DMS114 treated with DMSO at 0.1 percent for 48 hours (cell line): Measurements from ENCODE around the gene ZYG11B.
A peak's percentile ranks its signal among the peaks of the same experiment; 100 is the strongest.
"Not testable (repeated sequence)": the region's sequence is repeated elsewhere in the genome, so short reads cannot be mapped to it uniquely, and the experiment has no call there.

Experiments used
- DNase-seq: peaks from one replicate; lab custom pipeline; 2025; ENCODE audit not compliant: unreplicated experiment; lab: John Stamatoyannopoulos, UW

ZYG11B gene

DNA sequence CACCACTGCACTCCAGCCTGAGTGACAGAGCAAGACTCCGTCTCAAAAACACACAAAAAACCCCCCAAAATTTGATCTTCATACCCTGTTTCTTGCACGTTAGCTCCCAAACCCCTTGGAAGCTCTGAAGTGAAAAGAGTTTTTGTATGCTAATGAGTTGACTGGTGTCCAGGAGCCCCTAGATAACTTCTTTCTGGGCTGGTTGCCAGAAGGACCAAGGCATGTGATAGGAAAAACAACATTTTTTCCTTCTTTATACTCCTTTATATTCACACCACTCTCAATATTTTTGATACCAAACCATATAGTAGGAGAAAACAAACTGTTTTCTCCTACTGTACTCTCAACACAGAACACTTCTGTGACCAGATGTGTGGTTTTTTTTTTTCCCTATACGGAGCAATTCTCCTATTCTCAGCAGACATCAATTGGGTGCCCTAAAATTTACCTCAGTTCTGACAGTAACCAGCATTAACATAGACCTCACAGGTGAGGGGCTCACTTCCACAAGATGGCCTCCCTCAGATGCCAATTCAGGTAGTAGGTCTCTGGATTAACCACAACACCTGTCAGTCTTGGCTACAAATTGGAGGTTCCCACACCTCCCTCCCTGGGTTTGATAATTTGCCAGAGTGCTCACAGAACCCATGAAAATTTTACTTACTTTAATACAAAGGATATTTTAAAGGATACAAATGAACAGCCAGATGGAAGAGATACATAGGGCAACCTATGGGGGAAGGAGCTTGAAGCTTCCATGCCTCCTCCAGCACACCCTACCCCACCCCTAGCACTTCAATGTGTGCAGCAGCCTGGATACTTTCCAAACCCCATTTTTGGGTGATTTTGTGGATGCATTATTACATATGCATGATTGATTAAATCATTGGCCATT lies 25.6 kb downstream of the ZYG11B start:
- DNase-seq: no peak

DNA sequence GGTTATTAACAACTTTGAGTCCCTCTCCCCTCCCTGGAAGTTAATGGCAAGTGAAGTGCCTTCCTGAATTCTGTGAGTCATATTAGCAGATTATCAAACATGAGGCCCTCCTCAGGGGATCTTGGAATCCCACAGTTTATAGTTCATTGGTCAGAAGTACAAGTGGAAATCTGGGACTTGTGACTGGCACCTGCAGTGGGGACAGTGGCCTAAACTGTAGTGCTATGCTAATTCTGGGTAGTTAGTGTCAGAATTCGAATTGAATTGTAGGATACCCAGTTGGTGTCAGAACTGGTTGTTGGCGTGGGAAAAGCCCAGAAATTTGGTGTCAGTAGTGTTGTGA lies 26.2 kb downstream of the ZYG11B start:
- no peak for DNase-seq

DNA sequence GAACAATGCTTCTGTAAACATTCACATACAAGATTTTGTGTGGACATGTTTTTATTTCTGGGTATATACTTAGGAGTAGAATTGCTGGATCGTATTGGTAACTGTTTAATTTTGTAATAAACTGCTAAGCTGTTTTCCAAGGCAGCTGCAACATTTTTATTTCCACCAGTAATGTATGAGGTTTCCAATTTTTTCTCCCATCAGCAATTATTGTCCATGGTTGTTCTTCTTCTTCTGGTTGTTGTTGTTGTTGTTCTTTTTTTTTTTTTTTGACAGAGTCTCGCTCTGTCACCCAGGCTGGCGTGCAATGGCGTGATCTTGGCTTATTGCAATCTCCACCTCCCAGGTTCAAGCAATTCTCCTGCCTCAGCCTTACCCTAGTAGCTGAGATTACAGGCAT lies 26.9 kb downstream of the ZYG11B start:
- DNase-seq: no peak

DNA sequence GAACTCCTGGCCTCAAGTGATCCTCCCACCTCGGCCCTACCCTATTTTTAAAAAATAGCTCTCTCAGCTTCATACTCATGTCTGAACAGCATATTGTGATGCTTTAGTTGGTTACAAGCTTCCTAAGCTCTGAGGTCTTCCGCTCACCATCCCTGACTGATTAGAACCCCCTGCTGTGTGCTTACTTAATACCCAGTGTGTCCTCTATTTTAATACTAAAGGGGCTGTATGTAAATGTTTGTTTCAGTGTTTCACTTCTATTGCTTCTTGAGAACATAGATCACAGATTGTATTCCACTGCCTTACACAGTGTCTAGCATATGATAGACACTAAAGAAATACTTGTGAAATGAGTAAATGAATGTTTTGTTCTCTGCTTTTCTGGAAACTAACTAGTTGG lies 29.8 kb downstream of the ZYG11B start:
- no peak for DNase-seq

DNA sequence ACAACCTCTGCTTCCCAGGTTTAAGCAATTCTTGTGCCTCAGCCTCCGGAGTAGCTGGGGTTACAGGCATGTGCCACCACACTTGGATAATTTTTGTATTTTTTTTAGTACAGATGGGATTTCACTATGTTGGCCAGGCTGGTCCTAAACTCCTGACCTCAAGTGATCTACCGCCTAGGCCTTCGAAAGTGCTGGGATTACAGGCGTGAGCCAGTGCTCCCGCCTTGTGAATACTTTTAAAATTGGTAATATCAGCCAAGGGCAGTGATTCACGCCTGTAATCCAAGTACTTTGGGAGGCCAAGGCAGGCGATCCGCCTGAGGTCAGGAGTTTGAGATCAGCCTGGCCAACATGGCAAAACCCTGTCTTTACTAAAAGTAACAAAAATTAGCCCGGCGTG lies 33.7 kb downstream of the ZYG11B start:
- DNase-seq: no peak

DNA sequence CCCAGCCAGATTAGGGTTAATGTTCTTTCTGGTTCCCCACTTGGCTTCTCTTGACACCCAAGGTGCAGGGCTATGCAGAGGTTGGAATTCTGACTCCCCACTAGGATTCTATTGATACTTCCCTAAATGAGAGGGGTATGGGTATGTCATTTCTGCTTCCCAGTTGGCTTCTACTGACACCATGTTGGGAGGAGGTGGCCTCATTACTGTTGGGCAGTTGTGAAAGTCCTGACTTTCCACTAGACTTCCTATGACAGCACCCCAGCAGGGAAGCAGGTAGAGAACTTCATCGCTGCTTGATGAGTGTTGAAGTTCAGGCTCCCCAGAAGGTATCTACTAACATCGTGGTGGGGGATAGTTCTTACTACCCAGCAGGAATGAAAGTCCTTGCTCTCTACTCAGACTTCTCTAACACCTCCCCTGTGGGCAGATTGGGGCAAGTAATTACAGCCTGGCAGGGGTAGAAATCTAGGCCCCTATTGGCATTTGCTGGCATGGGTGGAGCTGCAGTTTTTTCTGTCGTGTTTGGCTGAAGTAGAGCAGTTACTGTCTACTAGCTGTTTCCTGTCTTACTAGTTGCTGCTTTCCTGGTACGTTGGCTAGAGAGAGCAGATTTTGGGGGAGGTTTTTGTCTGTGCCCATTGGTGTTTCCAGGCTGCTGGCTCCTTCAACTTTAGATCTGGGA lies 41.5 kb downstream of the ZYG11B start:
- DNase-seq: no peak

DNA sequence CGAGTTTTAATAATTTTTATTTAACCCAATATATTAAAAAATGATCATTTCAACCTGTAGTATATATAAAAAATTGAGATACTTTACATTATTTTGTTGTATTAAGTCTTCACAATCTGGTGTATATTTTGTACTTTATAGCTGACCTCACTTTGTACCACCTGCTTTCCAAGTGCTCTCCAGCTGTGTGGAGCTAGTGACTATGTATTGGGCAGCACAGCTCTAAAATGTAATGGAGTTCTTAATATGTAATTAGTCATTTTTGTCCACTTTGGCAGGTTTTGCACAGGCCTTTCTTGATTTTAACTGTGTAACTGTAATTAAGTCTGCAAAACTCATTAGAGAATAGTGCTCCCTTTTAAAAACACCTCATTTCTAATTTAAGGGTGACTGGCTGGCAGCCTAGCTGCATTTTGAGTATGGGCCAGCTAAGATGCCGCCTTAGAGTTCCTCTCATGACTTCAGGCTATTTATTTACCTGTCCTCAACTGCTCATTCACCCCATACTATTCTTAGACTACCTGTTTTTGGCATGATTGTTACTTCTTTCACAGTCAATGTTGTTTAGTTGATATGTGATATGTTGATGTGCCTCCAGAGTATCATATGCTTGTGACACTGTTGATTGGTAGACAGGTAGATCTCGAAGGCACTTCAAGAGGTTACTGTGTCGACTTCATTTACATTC lies 43.2 kb downstream of the ZYG11B start:
- no peak for DNase-seq

DNA sequence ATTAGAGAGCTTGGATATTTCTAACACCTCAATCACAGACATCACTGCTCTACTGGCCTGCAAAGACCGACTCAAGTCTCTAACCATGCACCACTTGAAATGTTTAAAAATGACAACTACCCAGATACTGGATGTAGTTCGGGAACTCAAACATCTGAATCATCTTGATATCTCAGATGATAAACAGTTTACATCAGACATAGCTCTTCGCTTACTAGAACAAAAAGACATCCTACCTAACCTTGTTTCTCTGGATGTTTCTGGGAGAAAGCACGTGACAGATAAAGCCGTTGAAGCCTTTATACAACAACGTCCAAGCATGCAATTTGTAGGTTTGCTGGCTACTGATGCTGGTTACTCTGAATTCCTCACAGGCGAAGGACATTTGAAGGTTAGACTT lies 45.1 kb downstream of the ZYG11B start:
- DNase-seq: no peak

DNA sequence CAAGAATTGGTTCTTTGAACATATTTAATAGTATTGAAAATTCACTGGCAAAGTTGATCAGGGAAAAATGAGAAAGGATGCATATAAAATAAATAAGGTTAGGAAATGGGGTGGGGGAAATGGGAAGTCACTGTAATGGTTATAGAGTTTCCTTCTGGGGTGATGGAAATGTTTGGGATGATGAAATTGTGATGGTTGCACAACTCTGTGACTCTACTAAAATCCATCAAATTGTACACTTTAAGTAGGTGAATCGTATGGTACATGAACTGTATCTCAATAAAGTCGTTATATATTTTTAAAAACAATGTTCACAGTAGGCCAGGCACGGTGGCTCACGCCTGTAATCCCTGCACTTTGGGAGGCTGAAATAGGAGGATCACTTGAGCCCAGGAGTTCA lies 59.9 kb downstream of the ZYG11B start:
- DNase-seq: no peak

DNA sequence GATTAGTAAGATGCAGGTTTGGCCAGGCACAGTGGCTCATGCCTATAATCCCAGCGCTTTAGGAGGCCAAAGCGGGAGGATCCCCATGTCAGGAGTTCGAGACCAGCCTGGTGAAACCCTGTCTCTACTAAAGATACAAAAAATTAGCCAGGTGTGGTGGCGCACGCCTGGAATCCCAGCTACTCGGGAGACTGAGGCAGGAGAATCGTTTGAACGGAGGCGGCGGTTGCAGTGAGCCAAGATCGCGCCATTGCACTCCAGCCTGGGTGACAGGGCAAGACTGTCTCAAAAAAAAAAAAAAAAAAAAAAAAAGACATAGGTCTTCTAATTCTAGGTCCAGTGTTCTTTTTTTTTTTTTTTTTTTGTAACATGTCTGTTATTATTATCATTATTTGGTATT lies 64.2 kb downstream of the ZYG11B start:
- not testable (repeated sequence) for DNase-seq

DNA sequence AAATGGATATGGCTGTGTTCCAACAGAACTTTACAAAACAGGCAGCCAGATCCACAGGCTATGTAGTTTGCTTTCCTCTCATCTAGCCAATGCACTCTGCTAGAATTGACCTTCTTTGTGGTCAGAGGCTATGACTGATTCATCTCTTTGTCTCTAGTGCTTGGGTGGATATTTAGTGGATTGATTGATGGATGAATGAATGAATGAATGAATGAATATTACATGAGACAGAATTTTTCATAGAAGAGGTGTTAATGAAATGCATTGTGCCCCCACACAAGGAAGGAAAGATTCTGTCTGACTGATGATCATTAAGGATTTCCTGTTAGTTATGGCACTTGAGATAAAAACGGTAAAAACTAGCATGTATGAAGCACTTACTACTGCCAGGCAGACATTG lies 65.8 kb downstream of the ZYG11B start:
- no peak for DNase-seq

DNA sequence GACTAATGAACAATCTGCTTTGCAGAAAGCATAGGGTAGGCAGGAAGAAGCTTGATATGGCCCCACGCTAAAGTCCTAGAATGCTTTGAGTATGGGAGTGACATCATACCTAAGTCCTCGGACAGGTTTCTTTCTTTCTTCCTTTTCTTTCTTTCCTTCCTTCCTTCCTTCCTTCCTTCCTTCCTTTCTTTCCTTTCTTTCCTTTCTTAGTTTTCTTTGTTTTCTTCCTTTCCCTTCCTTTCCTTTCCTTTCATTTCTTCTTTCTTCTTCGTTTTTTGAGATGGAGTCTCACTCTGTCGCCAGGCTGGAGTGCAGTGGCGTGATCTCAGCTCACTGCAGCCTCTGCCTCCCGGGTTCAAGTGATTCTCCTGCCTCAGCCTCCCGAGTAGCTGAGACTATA lies 67.5 kb downstream of the ZYG11B start:
- not testable (repeated sequence) for DNase-seq

DNA sequence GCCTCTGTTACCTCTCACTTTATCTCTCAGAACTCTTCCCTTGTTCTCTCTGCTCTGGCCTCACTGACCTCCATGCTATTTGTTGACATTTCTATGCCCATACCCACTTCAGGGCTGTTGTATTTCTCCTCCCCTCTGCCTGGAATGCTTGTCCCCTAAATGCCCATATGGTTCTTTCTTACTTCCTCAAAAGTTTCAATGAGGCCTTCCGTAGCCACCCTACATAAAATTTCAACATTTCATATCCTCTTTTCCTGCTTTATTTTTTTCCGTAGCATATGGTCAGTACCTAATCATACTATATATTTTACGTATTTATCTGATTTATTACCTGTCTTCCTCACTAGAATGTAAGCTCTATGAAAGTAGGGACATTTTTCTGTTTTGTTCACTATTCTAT lies 69.2 kb downstream of the ZYG11B start:
- DNase-seq: no peak

DNA sequence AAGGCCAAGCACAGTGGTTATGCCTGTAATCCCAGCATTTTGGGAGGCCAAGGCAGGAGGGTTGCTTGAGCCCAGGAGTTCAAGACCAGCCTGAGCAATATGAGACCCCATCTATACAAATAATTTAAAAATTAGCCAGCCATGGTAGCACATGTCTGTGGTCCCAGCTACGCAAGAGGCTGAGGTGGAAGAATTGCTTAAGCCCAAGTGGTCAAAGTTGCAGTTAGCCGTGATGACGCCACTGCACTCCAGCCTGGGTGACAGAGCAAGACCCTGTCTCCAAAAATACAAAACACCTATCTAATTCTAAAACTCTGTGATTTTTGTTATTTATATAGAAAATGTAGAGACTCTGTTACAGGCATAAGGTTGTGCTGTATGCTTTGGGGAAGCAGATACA lies 72.1 kb downstream of the ZYG11B start:
- no peak for DNase-seq

DNA sequence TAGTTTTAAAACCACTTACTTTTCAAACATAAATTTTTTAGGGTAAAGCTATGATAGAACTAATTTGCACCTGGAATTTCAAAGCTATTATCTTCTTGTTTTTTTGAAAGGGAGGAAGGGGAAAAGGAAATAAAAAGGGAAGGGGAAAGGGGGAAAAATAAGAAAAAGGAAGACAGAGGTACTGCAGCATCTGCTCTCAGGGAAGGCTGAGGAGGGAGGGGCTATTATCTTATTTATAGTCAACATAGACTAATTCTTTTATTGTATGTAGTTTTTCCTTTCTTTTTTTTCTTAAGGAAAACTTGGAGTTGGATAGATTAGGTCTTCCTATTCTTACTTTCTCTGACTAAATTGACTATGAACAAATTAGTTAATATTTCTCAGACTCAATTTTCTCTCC lies 74.8 kb downstream of the ZYG11B start:
- no peak for DNase-seq

DNA sequence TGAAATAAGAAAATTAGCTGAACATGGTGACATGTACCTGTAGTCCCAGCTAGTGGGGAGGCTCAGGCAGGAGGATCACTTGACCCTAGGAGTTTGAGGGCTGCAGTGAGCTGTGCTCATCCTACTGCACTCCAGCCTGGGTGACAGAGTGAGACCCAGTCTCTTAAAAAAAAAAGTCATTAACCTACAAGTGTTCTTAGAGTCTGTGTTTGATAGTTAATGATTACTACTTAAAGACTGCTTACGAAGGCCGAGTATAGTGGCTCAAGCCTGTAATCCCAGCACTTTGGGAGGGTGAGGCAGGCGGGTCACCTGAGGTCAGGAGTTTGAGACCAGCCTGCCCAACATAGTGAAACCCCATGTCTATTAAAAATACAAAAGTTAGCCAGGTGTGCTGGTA lies 77.8 kb downstream of the ZYG11B start:
- DNase-seq: not testable (repeated sequence)

DNA sequence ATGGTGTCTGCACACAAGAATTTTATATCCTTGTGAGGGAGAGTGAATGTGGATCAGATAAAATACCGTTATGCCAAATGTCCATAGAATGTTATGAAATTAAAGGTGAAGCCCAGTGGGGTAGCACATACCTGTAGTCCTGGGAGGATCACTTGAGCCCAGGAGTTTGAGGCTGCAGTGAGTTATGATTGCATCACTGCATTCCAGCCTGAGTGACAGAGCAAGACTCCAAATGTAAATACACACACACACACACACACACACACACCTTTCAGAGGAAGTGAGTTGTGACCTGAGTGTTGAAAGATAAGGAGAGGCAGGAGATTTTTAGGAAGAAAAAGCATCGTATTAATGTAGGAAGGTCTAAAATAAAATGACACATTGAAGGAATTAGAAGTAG lies 88.2 kb downstream of the ZYG11B start:
- no peak for DNase-seq

DNA sequence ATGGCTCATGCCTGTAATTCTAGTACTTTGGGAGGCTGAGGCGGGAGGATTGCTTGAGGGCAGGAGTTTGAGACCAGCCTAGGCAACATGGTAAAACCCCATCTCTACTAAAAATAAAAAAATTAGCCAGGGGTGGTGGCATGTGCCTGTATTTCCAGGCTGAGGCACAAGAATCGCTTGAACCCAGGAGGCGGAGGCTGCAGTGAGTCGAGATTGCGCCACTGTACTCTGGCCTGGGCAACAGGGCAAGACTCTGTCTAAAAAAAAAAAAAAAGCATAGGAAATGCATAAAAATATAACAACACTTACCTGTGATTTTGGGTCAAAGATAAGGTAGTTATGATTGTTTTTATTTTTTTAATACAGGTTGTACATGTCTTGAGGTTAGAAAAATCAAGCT lies 94.6 kb downstream of the ZYG11B start:
- DNase-seq: not testable (repeated sequence)

DNA sequence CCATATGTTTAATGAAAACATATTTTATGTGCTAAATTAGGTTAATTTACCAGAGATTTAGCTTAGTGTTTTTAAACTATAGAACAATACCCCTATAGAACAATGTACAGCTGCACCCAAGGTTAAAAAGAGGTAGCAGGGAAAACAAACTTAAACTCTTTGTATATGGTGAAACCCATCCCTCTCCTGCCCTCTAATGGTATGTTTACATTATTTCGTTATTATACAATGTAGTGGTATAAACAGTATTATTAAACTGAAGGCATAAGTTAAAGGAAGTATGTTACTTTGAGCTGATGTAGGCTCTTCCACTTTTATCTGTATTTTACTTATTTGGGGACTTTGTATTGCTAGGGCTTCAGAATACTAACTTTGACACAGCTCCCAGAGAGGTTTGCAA lies 99.6 kb downstream of the ZYG11B start:
- DNase-seq: peak; percentile 42

DNA sequence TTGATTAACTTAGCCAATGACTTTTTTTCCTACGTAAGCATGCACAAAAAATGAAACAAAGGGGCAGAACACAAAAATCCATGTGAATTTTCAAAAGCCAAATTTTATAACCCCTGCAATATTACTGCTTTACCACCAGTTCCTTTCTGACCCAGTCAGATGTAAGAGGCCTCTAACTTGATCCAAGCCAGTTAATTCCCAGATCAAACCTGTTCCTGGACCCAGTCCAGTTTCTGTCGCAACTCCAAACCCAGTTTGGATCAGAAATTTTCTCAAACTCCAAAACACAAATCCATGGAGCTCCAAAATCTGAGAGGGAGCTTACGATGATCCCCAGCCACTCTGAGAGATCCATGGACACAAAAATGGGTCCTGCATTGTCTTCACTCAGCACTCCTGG lies 108.5 kb downstream of the ZYG11B start:
- DNase-seq: no peak

DNA sequence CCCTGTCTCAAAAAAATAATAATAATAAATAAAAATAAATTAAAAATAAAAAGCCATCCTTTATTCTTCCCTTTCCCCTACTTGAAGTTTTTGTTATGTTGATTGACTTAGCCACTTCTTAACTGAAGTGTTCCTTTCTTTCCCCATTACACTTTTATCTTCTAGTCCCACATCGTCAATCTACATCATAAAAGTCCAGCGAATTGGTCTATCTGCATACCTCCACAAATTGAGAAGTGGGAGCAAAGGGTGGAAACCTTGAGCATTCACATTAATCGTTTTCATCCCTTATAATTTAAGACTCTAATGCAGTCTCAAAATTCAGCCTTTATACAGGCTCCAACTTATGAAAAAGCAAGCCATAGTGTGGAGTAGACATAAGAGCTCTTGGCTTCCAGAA lies 109.8 kb downstream of the ZYG11B start:
- no peak for DNase-seq

DNA sequence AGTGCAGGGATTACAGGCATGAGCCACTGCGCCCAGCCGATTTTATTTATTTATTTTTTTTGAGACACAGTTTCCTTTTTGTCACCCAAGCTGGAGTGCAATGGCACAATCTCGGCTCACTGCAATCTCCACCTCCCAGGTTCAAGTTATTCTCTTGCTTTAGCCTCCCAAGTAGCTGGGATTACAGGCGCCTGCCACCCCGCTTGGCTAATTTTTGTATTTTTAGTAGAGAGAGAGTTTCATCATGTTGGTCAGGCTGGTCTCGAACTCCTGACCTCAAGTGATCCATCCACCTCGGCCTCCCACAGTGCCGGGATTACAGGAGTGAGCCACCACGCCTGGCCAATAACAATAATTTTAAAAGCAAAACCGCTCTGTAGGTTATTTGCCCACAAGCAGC lies 112.9 kb downstream of the ZYG11B start:
- not testable (repeated sequence) for DNase-seq
